ENCODE results near the gene COX4I1. TPM values are rescaled to one million over a fixed set of nuclear protein-coding genes. Genes with fewer than 3 reads are reported as not detected.

COX4I1 gene
- total and polyA plus RNA-seq, 10 of the 15 experiments (the other 5 are each of a cell fraction or from before 2014, with no cell fraction given): 480 to 1,889 (median 872) TPM

- TF ChIP-seq, protein P1, sequence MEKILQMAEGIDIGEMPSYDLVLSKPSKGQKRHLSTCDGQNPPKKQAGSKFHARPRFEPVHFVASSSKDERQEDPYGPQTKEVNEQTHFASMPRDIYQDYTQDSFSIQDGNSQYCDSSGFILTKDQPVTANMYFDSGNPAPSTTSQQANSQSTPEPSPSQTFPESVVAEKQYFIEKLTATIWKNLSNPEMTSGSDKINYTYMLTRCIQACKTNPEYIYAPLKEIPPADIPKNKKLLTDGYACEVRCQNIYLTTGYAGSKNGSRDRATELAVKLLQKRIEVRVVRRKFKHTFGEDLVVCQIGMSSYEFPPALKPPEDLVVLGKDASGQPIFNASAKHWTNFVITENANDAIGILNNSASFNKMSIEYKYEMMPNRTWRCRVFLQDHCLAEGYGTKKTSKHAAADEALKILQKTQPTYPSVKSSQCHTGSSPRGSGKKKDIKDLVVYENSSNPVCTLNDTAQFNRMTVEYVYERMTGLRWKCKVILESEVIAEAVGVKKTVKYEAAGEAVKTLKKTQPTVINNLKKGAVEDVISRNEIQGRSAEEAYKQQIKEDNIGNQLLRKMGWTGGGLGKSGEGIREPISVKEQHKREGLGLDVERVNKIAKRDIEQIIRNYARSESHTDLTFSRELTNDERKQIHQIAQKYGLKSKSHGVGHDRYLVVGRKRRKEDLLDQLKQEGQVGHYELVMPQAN (conservative IDR thresholded peaks at IDR 0.05): 0 out of 2 replicates have a peak, but pooled peaks have one; percentile 44
- TF ChIP-seq SRF (IDR thresholded peaks at IDR 0.05; ENCODE audit: low read depth in 2 of 2, low read length in 2 of 2) (no peak), RAD21 (IDR thresholded peaks at IDR 0.05; ENCODE audit: insufficient read depth, low read depth, low read length) (peak; percentile 99), CBX5 (IDR thresholded peaks at IDR 0.05; ENCODE audit: low read depth) (0 out of 2 replicates have a peak, but pooled peaks have one; percentile 84), EGR1 (IDR thresholded peaks at IDR 0.05; ENCODE audit: borderline replicate concordance in 1 of 2, low read depth in 2 of 2, low read length in 2 of 2) (peak in 1 of 2 experiments; percentile 17; a peak in 1 of 3 replicates), RBBP5 (conservative IDR thresholded peaks at IDR 0.05) (no peak), YY1 (IDR thresholded peaks at IDR 0.05; ENCODE audit: low read depth, low read length) (peak; percentile 88), TAF1 (IDR thresholded peaks at IDR 0.05; ENCODE audit: borderline replicate concordance, low read depth, low read length) (no peak), EP300 (IDR thresholded peaks at IDR 0.05; ENCODE audit: borderline replicate concordance in 1 of 2, control insufficient read depth in 1 of 2, low read depth in 2 of 2, low read length in 2 of 2) (0 out of 4 replicates have a peak, but pooled peaks of 1 of the 2 experiments have one; percentile 16), SUZ12 (IDR thresholded peaks at IDR 0.05; ENCODE audit: unreplicated experiment) (no peak), E2F8 (IDR thresholded peaks at IDR 0.05; ENCODE audit: low read depth, partially characterized antibody) (no peak), KLF5 (IDR thresholded peaks at IDR 0.05; ENCODE audit: partially characterized antibody) (peak; percentile 58), FOXM1 (IDR thresholded peaks at IDR 0.05; ENCODE audit: low read depth, low read length) (peak; percentile 79; the same call in 1 of the 2 replicates), IKZF2 (IDR thresholded peaks at IDR 0.05) (peak in 1 of 2 experiments; percentile 15; a peak in 1 of 4 replicates), SP1 (IDR thresholded peaks at IDR 0.05; ENCODE audit: low read depth, low read length) (no peak), NR2F1 (conservative IDR thresholded peaks at IDR 0.05) (peak; percentile 78), RELA (IDR thresholded peaks at IDR 0.05; ENCODE audit: borderline replicate concordance, partially characterized antibody) (peak; percentile 54), RFX5 (IDR thresholded peaks at IDR 0.05; ENCODE audit: low read depth, low read length) (no peak), RAD51 (IDR thresholded peaks at IDR 0.05) (no peak)
- TF ChIP-seq, protein P2, sequence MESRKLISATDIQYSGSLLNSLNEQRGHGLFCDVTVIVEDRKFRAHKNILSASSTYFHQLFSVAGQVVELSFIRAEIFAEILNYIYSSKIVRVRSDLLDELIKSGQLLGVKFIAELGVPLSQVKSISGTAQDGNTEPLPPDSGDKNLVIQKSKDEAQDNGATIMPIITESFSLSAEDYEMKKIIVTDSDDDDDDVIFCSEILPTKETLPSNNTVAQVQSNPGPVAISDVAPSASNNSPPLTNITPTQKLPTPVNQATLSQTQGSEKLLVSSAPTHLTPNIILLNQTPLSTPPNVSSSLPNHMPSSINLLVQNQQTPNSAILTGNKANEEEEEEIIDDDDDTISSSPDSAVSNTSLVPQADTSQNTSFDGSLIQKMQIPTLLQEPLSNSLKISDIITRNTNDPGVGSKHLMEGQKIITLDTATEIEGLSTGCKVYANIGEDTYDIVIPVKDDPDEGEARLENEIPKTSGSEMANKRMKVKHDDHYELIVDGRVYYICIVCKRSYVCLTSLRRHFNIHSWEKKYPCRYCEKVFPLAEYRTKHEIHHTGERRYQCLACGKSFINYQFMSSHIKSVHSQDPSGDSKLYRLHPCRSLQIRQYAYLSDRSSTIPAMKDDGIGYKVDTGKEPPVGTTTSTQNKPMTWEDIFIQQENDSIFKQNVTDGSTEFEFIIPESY (IDR thresholded peaks at IDR 0.05): no peak
These were observed 22.1 kb downstream of the COX4I1 start (continued) for GRCh38 chr16:85821390-85822135.

Measured in GM12878 (cell line).